Stimulated activated CD8-positive, alpha-beta memory T cell treated with anti-CD3 and anti-CD28 coated beads, Interleukin-4, amount 100 ng/mL, for 4 hours (primary cell): Measurements from ENCODE around the gene TENM3.

Experiments used
- DNase-seq, 2 donors: peaks; one replicate each; pipeline ENCODE4 v3.0.0-alpha.2; 2020; ENCODE audit warnings: low read depth in 2 of 2, low spot score in 1 of 2

Gene TENM3

DNA sequence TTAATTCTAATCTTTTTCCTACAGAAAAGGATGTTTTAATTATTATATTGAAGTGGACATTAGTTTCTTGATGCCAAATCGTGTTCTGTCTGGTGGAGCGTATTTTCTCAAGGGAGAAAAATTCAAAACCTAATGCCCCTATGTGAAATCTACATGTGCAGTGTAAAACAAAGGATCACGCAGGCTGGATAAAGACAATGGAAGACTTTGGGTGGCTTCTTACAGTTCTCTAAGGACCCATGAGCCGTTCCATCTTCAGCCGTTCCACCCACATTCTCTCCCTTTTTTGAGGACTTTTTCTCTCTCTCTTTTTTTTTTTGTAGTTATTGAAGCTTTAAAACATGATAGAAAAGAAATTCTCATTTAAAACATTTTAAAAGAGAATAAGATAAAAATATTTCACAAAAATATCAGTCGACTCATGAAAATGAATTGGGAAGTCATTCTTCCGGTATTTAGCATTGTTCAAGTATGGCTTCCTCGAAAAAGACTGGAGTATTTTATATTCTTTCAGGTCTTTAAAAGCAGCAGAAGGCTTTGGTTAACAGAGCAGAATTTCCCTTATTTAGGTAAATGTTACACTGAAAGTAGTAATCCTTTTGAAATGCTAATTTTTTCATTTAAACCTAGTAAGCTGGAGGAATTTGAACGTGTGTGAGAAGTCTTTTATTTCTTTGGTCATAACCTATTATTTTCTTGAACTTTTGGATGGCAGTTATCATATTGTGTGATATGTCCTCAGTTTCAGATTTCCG is 11.0 kb downstream of the TENM3 start:
- no peak for DNase-seq

DNA sequence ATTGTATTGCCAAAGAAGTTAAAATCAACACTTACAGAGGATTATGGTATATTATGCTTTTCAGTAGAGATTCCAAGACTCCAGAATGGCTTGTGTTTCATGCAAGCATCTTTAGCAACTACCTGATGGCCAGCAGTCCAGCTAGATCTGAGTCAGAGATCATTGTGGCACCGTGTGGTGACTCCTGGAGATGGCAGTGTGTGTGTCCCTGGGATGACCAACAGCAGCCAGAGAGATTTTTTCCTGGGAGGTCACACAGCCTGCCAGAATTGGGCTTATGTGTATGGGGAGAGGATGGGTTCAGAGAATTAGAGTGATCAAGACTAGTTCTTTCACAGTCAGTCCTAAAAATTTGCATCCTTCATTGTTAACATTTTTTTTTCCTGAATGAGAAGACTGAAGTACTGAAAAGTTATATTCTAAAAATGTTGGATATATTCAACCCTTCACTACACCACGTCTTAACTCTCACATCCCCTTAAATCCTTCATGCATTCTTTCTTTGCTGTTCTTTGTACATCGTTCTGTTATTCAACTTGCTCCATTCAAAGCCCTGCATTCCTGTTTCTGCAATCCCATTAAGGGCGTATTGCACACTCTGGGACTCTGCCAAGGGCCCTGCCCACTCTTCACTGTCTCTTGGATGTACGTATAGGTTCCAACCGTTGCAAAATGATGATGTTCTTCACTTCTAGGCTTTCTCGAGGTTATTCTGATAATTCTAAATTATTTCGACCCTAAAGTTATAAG is 12.4 kb downstream of the TENM3 start:
- no peak for DNase-seq

DNA sequence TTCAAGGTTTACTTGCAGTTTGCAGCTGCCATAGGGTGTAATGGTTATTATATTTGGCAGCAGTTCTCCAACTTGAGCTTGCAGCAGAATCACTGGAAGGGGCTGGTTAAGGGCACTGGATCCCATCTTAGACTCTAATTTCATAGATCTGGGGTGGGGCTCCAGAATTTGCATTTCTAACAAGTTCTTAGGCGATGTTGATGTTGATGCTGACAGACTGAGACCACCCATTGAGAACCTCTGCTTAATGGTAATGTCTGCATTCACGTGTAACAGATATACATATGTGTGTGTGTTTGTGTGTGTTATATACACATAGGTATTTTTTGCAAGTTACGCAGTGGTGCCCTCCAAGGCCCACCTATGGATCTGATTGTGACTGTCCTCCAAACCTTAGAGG is 13.8 kb downstream of the TENM3 start:
- DNase-seq = no peak

DNA sequence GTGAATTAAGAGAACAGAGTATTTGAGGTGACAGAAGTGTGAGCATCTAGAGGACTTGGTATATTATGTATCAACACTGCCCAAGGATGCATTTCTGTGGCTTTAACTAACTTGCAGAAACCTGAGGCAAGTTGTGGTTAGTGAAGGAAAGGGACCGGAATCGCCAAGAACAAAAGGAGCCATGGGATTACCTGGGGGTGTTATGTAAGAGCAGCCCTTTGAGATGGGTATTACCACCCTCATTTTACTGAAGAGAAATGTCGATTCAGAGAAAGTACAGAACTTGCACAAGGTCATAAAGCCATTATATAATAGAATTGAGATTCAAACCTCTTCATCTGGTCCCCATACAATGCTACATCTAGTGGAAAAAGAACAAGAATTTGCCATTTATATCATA is 14.3 kb downstream of the TENM3 start:
- DNase-seq = no peak

- DNase-seq = no peak
These were observed 15.3 kb downstream of the TENM3 start for GRCh38 chr4:182258441-182259000.

DNA sequence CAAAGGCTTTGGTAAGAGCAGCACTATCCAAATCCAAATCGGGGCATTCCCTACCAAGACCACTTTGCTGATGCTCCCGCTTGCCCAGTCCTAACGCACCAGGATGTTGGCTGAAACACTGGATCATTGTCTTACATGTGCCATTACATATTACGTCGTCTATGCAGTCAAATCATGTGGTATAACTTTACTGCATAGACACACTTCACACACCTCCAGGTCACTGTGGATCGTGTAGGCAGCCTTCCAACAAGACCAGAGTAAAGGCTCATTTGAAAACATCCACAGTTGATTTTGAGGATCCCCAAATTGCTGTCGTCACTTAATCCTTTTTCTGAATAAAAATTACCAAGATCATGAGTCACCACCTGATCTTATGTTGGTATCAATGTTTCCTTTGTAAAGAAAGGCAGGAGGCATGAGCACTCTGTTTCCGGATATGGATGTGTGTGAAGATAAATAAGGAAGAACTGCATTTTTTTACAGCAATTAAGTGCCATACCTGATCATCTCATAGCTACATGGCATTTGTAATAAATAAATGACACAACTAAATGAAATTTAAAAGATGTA is 18.5 kb downstream of the TENM3 start:
- DNase-seq = no peak

DNA sequence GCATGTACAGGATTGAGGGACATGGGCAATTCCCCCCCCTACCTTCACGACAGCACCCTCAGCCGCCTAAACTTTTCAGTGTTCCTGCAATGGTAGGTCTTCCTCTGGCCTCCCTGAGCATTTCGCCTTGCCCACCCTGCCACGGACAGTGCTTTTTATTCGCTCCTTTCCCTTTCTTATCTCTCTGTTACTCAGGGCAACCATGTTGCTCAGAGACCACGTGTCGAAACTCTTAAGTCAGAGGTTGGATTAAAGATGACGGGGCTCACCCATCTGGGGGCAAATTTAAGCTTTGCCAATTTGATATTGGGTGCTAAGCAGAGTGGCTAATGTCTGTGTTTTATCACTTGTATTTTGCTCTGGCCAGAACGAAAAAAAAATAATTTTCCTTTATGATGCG is 20.4 kb downstream of the TENM3 start:
- no peak for DNase-seq

DNA sequence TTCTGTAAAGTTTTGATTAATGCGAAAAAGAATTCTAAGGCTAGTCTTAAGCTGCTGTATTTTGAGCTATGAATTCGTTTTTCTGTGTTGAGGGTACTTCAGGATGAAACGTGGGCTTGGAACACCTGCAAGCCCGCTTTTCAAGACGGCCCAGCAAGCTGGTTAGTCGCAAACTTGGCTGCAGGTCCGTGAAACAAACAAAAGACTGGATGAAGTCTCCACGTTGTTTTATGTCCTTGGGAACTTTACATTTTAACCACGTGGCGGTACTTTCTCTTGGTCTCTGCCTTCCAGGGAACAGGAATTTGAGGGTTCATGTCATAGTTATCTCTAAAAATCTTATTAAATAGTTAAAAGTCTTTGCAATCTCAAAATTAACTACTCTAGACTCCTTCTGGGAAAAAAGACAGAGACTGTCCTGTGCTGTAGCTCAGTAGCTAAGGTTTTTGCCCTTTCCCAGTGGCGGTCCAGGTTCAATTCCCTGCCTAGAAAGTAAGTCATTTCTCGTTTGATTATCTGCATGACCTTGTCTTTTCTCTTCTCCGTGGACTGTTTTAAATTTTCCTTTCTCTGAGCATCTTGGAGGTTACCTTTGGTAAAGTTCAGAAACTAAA is 21.0 kb downstream of the TENM3 start:
- DNase-seq = no peak

DNA sequence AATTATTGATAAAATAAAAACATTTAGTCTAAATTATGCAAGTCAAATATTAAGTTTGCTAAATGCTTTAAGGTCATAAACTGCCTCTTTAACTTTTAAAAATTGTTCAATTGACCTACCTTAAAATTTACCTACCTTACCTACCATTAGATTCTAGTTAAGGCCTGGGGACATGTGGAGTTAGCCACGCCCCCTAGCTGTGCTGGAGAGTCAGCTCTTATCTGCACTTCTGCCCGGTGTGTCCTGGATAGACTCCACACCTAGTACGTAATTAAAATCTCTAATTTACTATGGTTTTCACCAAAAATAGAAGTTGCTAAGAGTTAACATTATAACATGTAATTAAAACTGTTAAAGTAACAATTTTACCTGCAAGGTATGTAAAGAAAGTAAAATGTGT is 22.7 kb downstream of the TENM3 start:
- DNase-seq = no peak

DNA sequence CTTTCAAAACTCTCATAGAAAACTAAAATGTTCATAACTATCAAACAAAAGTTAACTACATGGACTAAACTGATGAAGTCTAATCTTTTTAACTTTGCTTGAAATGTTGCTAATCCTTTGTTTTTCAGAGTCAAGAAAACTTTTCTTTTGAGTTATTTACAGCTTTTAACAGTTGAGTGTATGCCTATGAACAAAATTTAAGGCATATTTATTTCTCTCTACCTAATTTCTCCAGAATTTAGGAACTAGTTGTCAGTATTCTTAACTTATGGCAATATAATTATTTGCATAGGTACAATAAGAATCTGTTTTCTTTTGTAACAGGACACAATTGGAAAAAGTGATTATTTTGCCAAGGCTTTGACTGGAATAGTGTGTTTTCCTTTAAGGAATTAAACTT is 23.8 kb downstream of the TENM3 start:
- DNase-seq = no peak

GRCh38 chr4:182268966-182269365 is 25.8 kb downstream of the TENM3 start:
- no peak for DNase-seq

DNA sequence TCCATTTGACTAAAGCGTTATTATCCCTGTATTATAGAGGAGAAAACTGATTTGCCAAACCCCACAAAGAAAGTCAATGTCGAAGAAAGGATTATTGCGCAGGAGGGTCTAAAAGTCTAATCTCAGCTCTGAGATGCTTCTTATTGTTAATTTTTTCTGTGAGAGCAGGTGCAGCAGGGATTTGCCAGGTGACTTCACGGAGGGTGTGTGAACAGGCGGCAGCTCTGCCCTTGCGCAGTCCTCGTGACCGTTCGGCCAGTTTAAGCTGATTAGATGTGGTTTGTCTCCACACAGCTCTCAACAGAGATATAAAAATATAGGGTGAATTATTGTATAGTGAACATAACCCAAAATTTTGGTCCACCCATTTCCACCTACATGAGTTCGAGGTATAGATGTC is 28.5 kb downstream of the TENM3 start:
- DNase-seq = no peak

DNA sequence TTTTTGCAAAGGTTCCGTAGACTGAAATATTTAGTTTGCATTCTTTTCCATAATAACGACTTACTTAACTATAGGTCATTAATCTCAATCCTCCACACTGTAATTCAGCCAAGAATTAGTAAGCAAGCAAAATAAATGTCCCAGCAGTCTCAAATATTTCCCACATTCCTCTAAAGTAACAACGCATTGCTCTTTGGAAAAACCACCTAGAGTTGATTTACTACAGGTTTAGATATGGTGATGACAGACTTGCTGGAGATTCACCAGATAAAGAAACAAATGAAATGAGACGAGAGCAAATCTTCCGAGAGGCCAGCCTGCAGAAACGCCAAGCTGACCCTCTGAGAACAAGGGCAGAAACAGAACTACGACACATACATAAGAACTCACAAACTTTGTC is 28.9 kb downstream of the TENM3 start:
- no peak for DNase-seq

GRCh38 chr4:182273191-182273935 is 30.2 kb downstream of the TENM3 start:
- DNase-seq = no peak

DNA sequence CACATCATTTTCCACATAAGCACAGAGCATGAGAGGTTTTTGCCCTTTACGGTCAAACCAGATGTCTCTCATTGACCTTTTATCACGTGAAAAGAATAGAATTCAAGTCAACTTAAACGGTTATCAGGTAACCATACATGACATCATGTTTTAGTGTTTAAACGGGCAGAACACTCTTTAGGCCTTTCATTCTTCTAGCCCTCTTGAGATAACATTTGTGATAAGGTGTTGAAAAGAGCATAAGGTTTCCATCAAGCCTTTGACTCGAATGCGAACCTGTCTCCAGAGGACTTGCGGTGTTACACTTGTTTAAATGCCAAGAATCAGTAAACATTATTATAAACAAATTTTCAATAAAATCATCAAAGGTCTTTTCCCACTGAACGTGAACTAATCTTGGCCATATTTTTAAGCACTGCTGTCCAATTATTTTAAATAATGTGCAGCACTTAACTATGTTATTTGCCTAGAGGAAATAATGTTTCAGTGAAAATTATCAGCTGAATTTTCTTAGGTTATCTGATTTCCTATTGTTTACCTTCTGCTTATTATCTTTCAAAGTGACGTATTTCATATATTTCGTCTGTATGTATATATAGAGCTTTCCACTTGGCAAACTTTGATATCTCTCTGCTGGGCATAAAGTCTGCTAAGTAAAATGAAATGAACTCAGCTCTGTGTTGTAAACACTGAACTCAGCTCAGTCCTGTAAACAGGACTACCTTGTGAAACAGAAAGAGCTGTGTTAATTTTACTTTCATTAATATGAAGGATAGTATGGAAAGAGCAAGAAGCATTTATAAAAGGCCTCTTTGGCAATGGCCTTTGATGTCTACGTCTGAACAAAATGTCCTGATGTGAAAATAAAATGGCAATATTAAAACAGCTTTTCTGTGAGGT is 33.3 kb downstream of the TENM3 start:
- no peak for DNase-seq

GRCh38 chr4:182277377-182277776 is 34.2 kb downstream of the TENM3 start:
- DNase-seq = no peak

GRCh38 chr4:182278729-182279128 is 35.5 kb downstream of the TENM3 start:
- DNase-seq = no peak

- DNase-seq = no peak
These were observed 37.4 kb downstream of the TENM3 start for GRCh38 chr4:182280436-182281111.

DNA sequence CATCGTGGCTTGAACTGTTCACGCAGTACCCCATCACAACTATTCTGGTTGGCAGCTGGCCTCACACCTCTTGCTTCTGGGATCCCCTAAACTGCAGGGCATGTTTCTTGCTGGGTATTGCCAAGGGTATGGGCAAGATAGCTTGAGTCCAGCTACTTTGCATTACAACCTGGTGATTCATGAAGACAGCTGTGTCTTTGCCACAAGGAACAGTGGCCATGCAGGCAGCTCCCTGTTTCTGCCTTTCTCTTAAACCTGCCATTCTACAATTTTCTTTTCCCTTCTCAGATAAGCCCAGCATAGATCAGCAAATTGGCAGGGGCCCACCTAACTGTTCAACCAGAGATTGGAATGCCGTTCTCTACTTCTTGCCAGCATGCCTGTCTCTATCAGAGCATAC is 42.8 kb downstream of the TENM3 start:
- no peak for DNase-seq
